Regular cardiac myocyte (primary cell): ENCODE results near the gene PSMD3. TPM values are rescaled to one million over a fixed set of nuclear protein-coding genes. Genes with fewer than 3 reads are reported as not detected.

ENCODE experiments used
- total RNA-seq: library from RNA; depleted of rRNA; stranded (reverse); fragments of >200 nt; gene quantifications from 2 replicates; pipeline ENCODE4 v1.2.3, GENCODE V29; 2014

The PSMD3 gene
- total RNA-seq: 87.9 and 143 TPM in 2 replicates

DNA sequence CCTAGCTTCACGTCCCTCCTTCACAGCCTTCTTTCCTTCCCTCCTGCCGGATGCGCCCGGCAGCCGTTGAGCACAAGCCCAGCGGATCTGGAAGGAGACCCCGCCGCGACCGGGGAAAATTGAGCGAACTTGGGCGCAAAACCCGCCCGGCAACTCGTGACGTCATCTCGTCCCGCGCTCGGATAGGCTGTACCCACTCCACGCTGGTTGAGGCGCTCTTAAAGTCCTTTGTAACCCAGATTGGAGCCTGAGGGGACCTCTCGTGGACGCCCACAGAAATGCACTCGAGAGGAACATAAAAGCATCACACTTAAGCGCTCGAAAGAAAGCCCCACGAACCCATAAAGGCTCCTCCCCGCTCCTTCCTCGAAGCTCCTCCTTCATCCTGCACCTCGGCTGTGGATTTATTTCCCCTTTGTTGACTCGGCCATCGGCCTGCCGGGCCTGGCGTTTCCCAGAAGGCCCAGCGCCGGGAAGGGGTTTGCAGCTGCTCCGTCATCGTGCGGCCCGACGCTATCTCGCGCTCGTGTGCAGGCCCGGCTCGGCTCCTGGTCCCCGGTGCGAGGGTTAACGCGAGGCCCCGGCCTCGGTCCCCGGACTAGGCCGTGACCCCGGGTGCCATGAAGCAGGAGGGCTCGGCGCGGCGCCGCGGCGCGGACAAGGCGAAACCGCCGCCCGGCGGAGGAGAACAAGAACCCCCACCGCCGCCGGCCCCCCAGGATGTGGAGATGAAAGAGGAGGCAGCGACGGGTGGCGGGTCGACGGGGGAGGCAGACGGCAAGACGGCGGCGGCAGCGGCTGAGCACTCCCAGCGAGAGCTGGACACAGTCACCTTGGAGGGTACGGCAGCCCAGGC is at the start of gene PSMD3:
PSMD3 (plus strand) TSS at position 457 of the 856 bp plus-strand sequence; CDS start at position 621, 164 bp downstream.

DNA sequence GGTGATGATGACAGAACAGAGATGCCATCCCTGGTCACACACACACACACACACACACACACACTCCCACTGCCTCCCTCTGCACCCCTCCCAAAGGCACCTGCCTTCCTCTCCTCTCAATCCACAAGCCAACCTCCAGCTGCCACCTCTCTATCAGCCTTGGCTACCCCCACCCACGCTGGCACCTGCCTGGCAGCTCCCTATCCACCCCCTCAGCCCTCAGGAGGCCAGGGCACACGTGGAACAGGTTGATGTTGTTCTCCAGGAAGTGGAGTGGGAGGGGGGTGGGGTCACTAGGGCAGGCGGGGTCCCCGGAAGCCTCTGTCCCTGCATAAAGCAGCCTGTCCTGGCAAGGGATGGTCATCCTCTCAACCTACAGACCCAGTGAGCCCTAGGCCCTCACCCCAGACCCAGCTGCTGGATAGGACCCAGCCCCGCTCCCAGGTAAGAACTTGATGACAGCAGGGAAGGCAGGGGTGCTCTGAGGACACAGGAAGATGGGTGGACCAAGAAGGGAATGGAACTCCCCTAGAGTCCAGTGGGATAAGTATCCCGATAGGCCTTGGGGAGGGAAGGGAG is 17.9 kb upstream of the PSMD3 start, which contains the start of gene GSDMA:
GSDMA (plus strand) TSS at position 363 of the 579 bp plus-strand sequence. CDS start 2,684 bp downstream, outside the sequence.

DNA sequence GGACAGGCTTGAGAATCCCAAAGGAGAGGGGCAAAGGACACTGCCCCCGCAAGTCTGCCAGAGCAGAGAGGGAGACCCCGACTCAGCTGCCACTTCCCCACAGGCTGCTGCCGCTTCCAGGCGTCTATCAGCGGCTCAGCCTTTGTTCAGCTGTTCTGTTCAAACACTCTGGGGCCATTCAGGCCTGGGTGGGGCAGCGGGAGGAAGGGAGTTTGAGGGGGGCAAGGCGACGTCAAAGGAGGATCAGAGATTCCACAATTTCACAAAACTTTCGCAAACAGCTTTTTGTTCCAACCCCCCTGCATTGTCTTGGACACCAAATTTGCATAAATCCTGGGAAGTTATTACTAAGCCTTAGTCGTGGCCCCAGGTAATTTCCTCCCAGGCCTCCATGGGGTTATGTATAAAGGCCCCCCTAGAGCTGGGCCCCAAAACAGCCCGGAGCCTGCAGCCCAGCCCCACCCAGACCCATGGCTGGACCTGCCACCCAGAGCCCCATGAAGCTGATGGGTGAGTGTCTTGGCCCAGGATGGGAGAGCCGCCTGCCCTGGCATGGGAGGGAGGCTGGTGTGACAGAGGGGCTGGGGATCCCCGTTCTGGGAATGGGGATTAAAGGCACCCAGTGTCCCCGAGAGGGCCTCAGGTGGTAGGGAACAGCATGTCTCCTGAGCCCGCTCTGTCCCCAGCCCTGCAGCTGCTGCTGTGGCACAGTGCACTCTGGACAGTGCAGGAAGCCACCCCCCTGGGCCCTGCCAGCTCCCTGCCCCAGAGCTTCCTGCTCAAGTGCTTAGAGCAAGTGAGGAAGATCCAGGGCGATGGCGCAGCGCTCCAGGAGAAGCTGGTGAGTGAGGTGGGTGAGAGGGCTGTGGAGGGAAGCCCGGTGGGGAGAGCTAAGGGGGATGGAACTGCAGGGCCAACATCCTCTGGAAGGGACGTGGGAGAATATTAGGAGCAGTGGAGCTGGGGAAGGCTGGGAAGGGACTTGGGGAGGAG is 34.7 kb downstream of the PSMD3 start, which contains the start of gene CSF3:
CSF3 (plus strand) TSS at position 436 of the 993 bp plus-strand sequence; CDS start at position 471, 35 bp downstream.

Other genes with a start within 250 kb of the PSMD3 start
- under 0.01 TPM in 2 replicates for gene GRB7, start 242.9 kb upstream of the PSMD3 start, total RNA-seq
- gene IKZF3, start 116.5 kb upstream of the PSMD3 start, total RNA-seq: under 0.01 TPM in 1 of 2 replicates, not detected in the other
- not detected in 2 replicates for gene ZPBP2, start 112.6 kb upstream of the PSMD3 start, total RNA-seq
- 3.1 and 15.2 TPM in 2 replicates for gene GSDMB, start 62.2 kb upstream of the PSMD3 start, total RNA-seq
- 58.5 and 136 TPM in 2 replicates for gene ORMDL3, start 53.2 kb upstream of the PSMD3 start, total RNA-seq
- not detected in 2 replicates for gene LRRC3C, start 53.1 kb upstream of the PSMD3 start, total RNA-seq
- gene GSDMA, start 17.8 kb upstream of the PSMD3 start, total RNA-seq: under 0.01 TPM in 1 of 2 replicates, not detected in the other
- gene CSF3, start 34.6 kb downstream of the PSMD3 start, total RNA-seq: 1.3 and 2.8 TPM in 2 replicates
- 37.8 and 42.3 TPM in 2 replicates for gene MED24, start 73.6 kb downstream of the PSMD3 start, total RNA-seq
- 21.3 and 34.4 TPM in 2 replicates for gene THRA, start 82.2 kb downstream of the PSMD3 start, total RNA-seq
- gene NR1D1, start 119.8 kb downstream of the PSMD3 start, total RNA-seq: 0.77 and 1.1 TPM in 2 replicates
- 35.2 and 38.9 TPM in 2 replicates for gene MSL1, start 141.2 kb downstream of the PSMD3 start, total RNA-seq
- gene CASC3, start 159.7 kb downstream of the PSMD3 start, total RNA-seq: 22.6 and 34.3 TPM in 2 replicates
- gene RAPGEFL1, start 196.7 kb downstream of the PSMD3 start, total RNA-seq: 0.77 and 0.85 TPM in 2 replicates
- 6.5 and 7.1 TPM in 2 replicates for gene WIPF2, start 238.5 kb downstream of the PSMD3 start, total RNA-seq